GM21381 (cell line): Measurements from ENCODE around the gene DPYSL5.
"Not testable (repeated sequence)": the region's sequence is repeated elsewhere in the genome, so short reads cannot be mapped to it uniquely, and the experiment has no call there.

Experiments used
- ATAC-seq: cut with Tn5 transposase; IDR thresholded peaks from one replicate; pipeline ENCODE4 v1.9.1; 2021; ENCODE audit warnings: mild to moderate bottlenecking, moderate library complexity; ENCODE audit not compliant: unreplicated experiment

The DPYSL5 gene, protein sequence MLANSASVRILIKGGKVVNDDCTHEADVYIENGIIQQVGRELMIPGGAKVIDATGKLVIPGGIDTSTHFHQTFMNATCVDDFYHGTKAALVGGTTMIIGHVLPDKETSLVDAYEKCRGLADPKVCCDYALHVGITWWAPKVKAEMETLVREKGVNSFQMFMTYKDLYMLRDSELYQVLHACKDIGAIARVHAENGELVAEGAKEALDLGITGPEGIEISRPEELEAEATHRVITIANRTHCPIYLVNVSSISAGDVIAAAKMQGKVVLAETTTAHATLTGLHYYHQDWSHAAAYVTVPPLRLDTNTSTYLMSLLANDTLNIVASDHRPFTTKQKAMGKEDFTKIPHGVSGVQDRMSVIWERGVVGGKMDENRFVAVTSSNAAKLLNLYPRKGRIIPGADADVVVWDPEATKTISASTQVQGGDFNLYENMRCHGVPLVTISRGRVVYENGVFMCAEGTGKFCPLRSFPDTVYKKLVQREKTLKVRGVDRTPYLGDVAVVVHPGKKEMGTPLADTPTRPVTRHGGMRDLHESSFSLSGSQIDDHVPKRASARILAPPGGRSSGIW

DNA sequence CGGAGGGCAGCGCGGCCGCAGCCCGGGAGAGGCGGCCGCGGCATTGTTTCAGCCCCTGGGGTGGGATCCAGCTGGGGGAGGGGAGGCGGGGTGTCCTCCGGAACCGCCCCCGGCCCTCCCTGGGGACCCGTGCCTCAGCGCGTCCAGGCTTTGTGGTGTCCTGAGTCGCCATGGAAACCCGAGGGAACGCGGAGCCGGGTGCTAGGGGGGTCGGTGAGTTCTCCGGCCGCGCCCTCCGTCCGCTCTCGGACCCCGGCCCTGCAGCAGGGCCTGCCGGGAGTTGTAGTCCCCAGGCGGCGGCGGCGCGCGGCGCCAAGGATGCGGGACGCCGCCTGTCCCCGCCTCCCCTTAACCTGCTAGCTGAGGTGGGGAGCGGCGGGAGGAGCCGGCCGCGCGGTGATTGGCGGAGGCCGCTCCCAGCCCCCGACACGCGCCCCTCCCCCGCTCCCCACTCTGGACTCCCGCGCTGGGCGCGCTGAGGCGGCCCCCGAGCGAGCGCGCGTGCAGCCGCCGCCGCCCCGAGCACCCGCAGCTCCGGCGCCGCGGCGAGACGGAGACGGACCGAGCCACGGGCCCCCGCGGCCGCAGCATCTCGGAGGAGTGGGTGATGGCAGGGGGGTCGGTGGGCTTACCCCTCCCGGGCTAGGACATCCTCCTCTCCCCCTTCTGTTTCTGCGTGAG lies at the start of gene DPYSL5:
TSS of gene DPYSL5 (plus strand) at position 478 of the 681 bp plus-strand sequence. CDS start 50,368 bp downstream, outside the sequence.
- no peak for ATAC-seq

DNA sequence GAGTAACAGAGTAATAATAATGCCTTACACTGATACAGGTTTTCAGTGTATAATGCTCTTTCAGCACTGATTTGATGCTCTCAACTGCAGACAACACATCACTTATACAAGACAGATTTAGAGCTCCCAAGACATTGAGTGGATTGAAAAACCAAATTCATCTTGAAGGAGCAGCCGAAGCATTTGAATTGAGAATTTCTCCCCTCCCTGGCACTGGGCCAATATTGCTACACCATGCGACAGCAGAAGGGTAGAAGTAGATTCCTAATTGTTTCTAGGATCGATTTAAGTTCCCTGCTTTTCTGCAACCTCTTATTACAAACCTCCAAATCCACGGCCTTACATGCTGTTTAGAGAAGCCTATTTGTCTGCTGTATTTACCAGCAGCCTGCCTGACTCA lies 46.6 kb upstream of the DPYSL5 start:
- ATAC-seq, result no peak

DNA sequence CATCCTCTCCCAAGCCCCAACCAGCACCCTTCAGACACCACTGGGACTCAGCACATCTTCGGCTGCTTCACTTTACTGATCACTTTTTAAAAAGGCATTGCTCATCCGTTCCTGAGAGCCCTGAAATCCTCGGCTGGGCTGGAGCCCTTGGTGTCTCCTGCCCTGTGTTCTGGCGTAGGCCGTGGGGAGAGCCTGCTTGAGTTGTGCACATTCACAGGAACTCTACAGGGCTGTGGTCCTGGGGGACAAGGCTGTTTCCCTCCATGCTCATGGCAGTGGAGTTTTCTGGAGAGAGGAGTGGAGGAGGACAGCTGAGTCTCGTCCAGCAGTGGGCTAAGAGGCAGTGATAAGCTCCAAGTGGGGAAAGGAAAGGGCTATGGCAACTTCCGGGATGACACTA lies 46.1 kb upstream of the DPYSL5 start:
- no peak for ATAC-seq

DNA sequence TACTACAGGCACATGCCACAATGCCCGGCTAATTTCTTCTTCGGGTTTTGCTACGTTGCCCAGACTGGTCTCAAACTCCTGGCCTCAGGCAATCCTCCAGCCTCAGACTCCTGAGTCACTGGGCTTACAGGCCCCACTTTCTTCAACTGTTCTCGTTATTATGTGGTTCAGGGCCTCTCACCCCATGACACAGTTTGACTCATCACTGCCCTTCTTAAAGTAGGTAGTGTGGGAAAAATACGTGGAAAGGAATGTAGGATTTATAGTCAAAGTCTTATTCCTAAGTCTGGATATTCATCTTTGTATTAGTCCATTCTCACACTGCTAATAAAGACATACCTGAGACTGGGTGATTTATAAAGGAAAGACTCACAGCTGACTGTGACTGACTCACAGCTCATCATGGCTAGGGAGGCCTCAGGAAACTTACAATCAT lies 42.7 kb upstream of the DPYSL5 start:
- no peak for ATAC-seq

GRCh38 chr2:26807788-26808460 lies 40.0 kb upstream of the DPYSL5 start:
- ATAC-seq, result no peak

DNA sequence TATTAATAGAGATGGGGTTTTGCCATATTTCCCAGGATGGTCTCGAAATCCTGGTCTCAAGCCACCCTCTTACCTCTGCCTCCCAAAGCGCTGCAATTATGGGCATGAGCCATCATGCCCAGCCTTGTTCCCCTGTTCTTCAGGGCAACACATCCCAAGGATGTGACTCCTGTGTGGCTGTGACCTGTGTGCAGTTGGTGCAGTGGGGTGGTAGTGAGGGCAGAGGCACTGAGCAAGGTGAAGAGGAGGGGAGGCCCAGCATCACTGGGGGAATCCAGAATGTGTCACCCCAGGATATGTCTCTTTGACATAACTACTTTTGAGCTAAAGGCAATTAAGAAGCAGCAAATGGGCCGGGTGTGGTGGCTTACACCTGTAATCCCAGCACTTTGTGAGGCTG lies 38.7 kb upstream of the DPYSL5 start:
- no peak for ATAC-seq

DNA sequence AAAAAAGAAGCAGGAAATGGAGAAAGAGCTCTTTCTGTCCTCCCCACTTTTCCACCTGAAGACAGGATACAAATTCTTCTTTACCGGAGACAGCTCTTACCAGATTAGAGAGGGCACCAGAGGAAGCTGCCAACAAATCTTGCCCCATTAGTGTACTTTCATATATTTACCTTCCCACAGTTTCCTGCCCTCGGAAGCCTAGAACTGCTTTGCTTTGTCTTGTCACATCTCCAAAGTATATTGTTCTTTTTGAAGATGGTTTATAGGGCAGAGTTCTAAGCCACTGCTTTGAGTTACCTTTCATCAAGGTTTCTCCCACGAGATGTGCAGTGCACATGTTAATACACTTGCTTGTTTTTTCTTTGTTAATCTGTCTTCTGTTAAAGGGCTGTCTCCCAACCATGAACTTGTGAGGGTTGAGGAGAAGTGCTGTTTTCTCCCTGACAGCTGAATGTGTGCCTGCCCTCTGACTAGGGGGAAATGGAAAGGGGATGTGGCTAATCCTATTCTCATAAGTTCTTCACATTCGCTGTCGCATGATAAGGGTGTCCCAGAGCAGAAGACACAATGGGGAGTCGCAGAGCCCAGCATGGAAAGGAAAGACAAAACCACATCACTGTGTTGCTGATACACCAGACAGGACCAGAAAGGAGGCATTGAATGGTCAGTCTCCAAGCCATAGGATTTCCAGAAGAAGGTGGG lies 37.9 kb upstream of the DPYSL5 start:
- ATAC-seq, result no peak

GRCh38 chr2:26811261-26811660 lies 36.7 kb upstream of the DPYSL5 start:
- no peak for ATAC-seq

GRCh38 chr2:26811791-26812694 lies 35.9 kb upstream of the DPYSL5 start:
- ATAC-seq, result no peak

DNA sequence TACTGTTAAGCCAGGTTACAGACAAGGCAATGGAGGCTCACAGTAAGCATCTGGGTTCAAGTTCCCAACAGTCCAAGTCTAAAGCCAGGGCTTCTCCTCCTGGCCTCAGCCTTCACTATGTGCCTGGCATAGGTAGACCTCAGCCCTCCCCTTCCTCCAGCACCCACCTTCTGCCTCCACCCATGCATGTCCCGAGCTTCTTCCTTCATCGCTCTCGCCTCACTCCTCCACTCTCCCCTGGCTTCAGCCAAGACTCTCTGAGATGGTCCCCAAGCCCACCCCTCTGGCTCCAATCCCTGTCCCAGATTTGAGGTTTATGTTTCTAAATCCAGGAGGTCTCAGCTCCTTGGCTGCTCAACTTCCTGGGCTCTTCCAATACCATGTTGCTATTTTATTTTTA lies 35.2 kb upstream of the DPYSL5 start:
- ATAC-seq, result no peak

- not testable (repeated sequence) for ATAC-seq
Observed at GRCh38 chr2:26814072-26814765, 33.7 kb upstream of the DPYSL5 start.

GRCh38 chr2:26816893-26817292 lies 31.0 kb upstream of the DPYSL5 start:
- ATAC-seq, result no peak

DNA sequence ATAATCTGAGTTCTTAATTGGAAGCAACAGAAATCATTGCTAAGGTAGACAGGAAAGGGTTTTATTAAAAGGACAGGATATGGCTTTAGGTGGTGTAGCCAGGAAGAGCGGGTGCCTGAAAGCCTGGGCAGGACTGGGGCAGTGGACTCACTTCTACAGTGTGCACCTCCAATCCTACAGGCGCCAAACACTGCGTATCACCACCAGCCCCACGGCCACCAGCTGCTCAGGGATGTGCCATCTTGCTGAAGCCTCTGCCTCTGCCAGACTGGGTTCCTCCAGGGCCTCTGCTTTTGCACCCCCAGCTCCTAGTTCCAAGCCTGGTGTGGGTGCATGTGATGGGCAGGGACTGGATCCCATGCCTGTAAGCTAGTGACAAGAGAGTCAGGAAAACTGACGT lies 29.7 kb upstream of the DPYSL5 start:
- ATAC-seq, result no peak

DNA sequence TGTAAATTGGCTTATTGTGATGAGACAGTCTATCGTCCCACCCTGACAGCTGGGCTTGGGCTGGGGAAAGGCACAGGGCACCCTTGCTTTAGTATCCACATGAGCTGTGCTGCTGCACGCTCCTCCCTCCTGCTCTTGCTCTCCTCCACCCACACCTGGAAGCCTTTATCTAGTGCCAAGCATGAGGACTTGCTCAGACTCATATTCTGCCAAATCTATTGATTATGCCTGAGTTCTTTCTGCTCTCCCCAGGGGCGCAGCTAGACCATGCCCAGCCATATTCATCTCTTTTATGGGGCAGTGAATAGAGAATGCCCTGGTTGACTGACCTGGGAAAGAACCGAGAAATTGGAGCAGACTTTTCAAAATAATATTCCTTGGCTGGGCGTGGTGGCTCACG lies 29.0 kb upstream of the DPYSL5 start:
- ATAC-seq, result no peak

DNA sequence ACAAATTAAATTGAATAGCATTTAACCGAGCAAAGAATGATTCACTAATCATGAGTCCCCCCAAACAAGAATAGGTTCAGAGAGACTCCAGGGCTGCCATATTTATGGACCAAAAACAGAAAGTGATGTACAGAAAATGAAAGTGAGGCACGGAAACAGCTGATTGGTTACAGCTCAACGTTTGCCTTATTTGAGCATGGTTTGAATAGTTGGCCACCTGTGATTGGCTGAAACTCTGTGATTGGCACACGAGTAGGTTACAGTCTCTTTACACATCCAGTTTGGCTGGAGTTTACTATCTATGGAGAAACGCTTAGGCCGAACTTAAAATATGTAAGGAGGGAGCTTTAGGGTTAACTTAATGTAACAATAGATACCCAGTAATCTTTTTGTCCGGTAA lies 27.0 kb upstream of the DPYSL5 start:
- no peak for ATAC-seq

- ATAC-seq, result no peak
Observed at GRCh38 chr2:26822877-26823276, 25.1 kb upstream of the DPYSL5 start.

DNA sequence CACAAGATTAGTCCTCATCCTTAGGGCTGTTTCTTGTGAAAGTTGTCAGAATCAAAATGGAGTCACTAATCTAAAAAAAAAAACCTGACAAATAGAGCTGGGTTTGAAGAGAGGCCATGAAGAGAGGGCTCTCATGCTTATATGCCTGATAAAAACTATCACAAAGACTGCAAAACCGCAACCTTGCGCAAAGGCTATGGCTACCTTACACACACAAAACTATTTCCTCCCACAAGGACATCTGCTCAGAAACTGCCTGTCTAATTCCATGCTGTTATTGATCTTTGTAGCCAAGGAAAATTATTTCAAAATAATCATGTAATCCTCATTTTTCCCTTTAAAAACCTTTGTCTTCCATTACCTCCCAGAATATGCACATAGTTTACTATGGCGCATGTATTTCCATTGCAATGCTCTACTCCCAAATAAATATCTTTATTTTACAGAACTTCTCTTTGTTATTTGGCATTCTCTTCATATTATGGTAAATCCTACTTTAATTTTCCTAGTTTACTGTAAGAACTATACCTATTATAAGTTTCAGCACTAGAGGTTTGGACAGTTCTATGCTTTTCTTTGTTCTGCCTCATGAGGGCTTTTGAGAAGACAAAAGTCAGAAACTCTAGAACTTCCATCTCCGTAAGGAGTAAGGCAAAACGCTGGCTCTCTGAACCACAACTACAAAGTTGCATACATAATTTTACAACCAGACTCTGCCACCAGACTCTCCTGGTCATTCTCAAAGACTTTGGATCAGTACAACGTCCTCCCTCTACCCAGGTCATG lies 9.6 kb upstream of the DPYSL5 start:
- no peak for ATAC-seq

- ATAC-seq, result no peak
Observed at GRCh38 chr2:26840937-26841610, 6.9 kb upstream of the DPYSL5 start.
